Adrenal gland (tissue), 12 donors: ENCODE measurements around the gene ST7. TPM values are rescaled to one million over a fixed set of nuclear protein-coding genes. Genes with fewer than 3 reads are reported as not detected.

Experiments used
- DNase-seq, 7 donors: peaks; one replicate each; pipeline ENCODE4 v3.0.0-alpha.2; 2019 to 2020
- H3K27ac ChIP-seq, 5 donors: fragments of 200-600 bp; sonication (generic) in 4 of 5; 1 replicate in 3 of 5; 2 replicates in 2 of 5; pipeline versions ENCODE4 v1.5.1 to v1.8.0; 2016 to 2020; ENCODE audit warnings: mild to moderate bottlenecking in 1 of 5
- H3K27me3 ChIP-seq: fragments of 200-600 bp; 2 replicates; pipeline ENCODE4 v1.8.0; 2021
- H3K36me3 ChIP-seq, 2 donors: fragments of 200-600 bp; replicated peaks in 1 of 2; 1 replicate in 1 of 2; 2 replicates in 1 of 2; pipeline versions ENCODE4 v1.5.1 to v1.8.0; 2018 to 2022
- H3K4me1 ChIP-seq, 2 donors: fragments of 200-600 bp; replicated peaks in 1 of 2; 1 replicate in 1 of 2; 2 replicates in 1 of 2; pipeline versions ENCODE4 v1.5.1 to v1.8.0; 2018 to 2021
- H3K4me3 ChIP-seq, 4 donors: fragments of 200-600 bp; sonication (generic) in 3 of 4; one replicate each; pipeline ENCODE4 v1.5.1; 2016 to 2018
- H3K9me3 ChIP-seq, 3 donors: fragments of 200-600 bp; sonication (generic) in 1 of 3; replicated peaks in 1 of 3; 1 replicate in 2 of 3; 2 replicates in 1 of 3; pipeline versions ENCODE4 v1.5.1 to v1.8.0; 2016 to 2021
- POLR2A ChIP-seq, 2 donors: fragments of 450-650 bp; IDR thresholded peaks; one replicate each; pipeline ENCODE4 v1.6.1; 2017; ENCODE audit warnings: antibody characterized with exemption in 2 of 2, mild to moderate bottlenecking in 2 of 2, moderate library complexity in 1 of 2
- WGBS, 4 donors: extraction: QIAGEN DNeasy Blood & Tissue Kit in 2 of 4; methylation state at CpG; one replicate each; pipeline versions ENCODE4 v1.1.5 to v1.1.7; 2013 to 2017; 5-methylcytosine and 5-hydroxymethylcytosine counted together
- intact Hi-C, 2 donors: fragments of 100-400 bp; cut with DNase I; formaldehyde crosslinking; loops; one replicate each; pipeline versions ENCODE4 v1.14.1 to v1.15.0; 2022 to 2023
- polyA plus RNA-seq, 3 donors: library from polyadenylated mRNA; stranded (reverse); fragments of 200-250 nt in 2 of 3; fragments of 350-450 nt in 1 of 3; fragmentation: Illumina TruSeq in 1 of 3; extraction: RNeasy Lipid Tissue Mini Kit (QIAGEN cat#74804) in 1 of 3; gene quantifications; one replicate each; pipeline ENCODE4 v1.2.3, GENCODE V29; 2013 to 2014
- total RNA-seq, 9 donors: library from RNA; depleted of rRNA in 4 of 9; stranded (reverse); fragments of >200 nt in 4 of 9; fragments of 120-200 nt in 1 of 9; fragmentation: NEBNext Ultra II Directional in 1 of 9; extraction: Animal tissue kit (Norgen Biotek cat#: 25700) in 1 of 9; gene quantifications; one replicate each; pipeline versions ENCODE4 v1.1.0 to v1.2.4, GENCODE V29; 2013 to 2023
- TF ChIP-seq, protein P1 (sequence below), 6 experiments: fragments of 450-650 bp in 4 of 6; fragments of 200-600 bp in 2 of 6; sonication (generic) in 1 of 6; IDR thresholded peaks; 1 replicate in 5 of 6; 2 replicates in 1 of 6; pipeline versions ENCODE4 v1.5.1 to v1.8.0; 2016 to 2021; ENCODE audit warnings: antibody characterized with exemption in 6 of 6, mild to moderate bottlenecking in 2 of 6, moderate library complexity in 1 of 6
- donor health status: healthy with polysubstance abuse.
- donor health status: Bipolar disorder and iron deficiency.
- donor health status: DM: yes; HTN: yes; CAD: no.
- donor health status: DM: no; HTN: no; CAD: no.
- donor health status: DM: no; HTN: no; CAD: no.
- donor health status: DM: yes; HTN: yes; CAD: no.

The ST7 gene
- total and polyA plus RNA-seq, 12 donors, result 15.7 to 69.9 (median 33.1) TPM

DNA sequence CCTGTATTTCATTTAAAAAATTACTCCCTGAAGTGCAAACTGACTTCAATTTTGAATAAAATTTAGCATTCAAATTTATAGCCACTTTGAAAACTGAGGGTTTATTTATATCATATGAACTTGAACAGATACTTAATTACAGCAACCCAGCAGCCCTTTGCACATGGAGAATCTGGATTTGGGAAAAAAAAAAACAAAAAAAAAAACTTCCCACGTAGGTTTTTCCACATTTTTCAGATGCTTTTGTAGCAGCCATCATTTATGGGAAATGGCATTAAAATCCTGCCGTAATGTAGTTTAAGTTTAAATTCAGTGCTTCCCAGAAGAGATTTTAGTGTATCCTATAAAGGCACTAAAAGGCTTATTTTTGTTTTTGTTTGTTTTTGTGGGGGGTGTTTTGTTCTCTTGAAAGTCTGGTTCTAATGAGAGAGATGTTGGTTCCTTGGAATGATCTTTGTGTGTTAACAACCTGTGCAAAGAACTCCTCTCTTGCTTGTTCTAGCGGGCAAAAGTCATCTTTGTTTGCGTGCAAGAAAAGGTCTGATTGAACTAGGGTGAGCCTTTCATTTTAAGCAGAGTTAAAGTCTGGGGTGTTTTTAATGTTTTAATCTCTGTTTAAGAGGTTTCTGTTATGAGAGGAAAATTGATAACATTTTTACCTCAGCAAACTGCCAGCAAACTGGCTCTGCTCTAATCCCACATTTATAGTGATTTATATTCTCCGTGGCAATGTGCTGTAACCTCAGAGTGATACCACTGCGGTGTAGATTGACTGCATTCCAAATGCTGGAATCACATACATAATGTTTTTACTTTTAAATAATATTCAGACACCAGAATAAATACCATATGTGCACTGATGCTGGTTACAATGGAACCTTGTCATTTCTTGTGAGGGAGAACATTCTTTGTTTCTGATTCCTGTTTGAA is 264.1 kb downstream of the ST7 start:
- H3K4me1 ChIP-seq, result no peaks in the 10 kb centered on the region
- no peak for TF ChIP-seq POLR2A (IDR thresholded peaks at IDR 0.05)
- TF ChIP-seq, protein P1, sequence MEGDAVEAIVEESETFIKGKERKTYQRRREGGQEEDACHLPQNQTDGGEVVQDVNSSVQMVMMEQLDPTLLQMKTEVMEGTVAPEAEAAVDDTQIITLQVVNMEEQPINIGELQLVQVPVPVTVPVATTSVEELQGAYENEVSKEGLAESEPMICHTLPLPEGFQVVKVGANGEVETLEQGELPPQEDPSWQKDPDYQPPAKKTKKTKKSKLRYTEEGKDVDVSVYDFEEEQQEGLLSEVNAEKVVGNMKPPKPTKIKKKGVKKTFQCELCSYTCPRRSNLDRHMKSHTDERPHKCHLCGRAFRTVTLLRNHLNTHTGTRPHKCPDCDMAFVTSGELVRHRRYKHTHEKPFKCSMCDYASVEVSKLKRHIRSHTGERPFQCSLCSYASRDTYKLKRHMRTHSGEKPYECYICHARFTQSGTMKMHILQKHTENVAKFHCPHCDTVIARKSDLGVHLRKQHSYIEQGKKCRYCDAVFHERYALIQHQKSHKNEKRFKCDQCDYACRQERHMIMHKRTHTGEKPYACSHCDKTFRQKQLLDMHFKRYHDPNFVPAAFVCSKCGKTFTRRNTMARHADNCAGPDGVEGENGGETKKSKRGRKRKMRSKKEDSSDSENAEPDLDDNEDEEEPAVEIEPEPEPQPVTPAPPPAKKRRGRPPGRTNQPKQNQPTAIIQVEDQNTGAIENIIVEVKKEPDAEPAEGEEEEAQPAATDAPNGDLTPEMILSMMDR (IDR thresholded peaks at IDR 0.05), result no peak
- H3K27ac ChIP-seq, result no peak overlapping the region
- intact Hi-C loops, result no loop called here
- 84 to 89% (median 86%) methylated on average over 6 of the region's 6 CpGs for WGBS, 4 donors
- DNase-seq, result no peak
- H3K36me3 ChIP-seq, result no peaks in the 10 kb centered on the region
- no peaks in the 10 kb centered on the region for H3K9me3 ChIP-seq
- no peak overlapping the region for H3K4me3 ChIP-seq
- no peaks in the 10 kb centered on the region for H3K27me3 ChIP-seq

DNA sequence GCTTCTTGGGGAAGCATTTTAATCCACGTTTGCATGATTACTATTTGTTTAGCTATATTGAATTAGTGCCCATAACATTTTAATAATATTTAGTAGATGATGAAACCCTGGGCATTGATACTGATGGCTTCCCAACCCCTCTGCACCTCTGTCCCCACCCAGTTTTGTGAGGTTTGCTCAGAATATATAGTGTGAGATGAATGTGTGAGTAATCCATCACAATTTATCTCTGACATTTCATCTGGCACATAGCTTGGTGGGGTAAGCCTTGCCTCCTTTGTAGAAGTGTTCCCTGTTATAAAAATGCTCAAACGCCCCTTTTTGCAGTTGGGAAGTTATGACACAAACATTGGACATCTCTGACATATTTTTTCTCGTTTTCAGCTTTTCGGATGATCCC is 265.4 kb downstream of the ST7 start:
- Histone ChIP-seq H3K9me3 (no peaks in the 10 kb centered on the region), H3K27ac (no peak overlapping the region), H3K27me3 (no peaks in the 10 kb centered on the region), H3K36me3 (no peaks in the 10 kb centered on the region), H3K4me1 (no peaks in the 10 kb centered on the region), H3K4me3 (no peak overlapping the region)
- WGBS, 4 donors, result 79 to 88% (median 85%) methylated on average over 4 of the region's 4 CpGs
- intact Hi-C loops, result no loop called here
- no peak for DNase-seq
- TF ChIP-seq POLR2A (IDR thresholded peaks at IDR 0.05), result no peak
- TF ChIP-seq, protein P1 (IDR thresholded peaks at IDR 0.05), result no peak

DNA sequence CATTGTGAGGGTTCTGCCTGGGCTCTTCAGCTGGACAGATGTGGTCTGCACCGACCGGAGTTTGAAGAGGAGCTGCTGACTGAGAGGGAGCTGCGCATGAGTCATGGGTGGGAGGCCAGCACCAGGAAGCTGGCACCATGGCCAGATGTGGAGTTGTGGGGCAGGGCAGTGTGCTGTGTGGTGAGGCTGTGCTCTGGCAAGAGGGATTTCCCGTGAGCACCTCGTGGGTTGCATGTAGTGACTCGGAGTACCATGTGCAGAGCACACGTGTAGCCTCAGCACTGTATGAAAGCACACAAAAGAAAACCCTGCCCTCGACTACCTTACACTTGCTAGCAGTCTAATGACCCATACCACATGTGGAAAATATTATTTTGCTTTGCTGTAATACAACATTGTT is 266.2 kb downstream of the ST7 start:
- no peaks in the 10 kb centered on the region for H3K36me3 ChIP-seq
- WGBS, 4 donors, result 91 to 96% (median 95%) methylated on average over 7 to 8 of the region's 8 CpGs

DNA sequence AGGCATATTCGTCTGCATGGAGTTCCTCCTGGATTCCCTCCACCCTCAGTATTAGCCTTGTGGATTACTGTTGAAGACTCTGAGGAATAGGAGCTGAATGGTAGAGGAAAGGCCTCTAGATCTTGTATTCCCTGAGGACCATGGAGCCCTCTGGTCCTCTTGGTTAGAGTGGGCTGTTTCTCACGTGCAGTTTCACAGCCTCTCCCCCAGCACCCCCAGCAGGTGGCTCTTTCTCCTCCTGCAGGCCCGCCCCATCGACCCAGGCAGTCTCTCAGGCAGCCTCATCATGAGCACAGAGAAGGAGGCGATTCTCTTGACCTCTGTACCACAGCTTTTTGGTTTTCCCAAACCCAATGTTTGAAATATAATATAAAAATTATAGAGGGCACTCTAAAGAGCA is 267.5 kb downstream of the ST7 start:
- Histone ChIP-seq H3K36me3 (no peaks in the 10 kb centered on the region), H3K4me1 (no peaks in the 10 kb centered on the region), H3K27ac (no peak overlapping the region), H3K27me3 (no peaks in the 10 kb centered on the region), H3K4me3 (no peak overlapping the region), H3K9me3 (no peaks in the 10 kb centered on the region)
- intact Hi-C loops, result no loop called here
- TF ChIP-seq, protein P1 (IDR thresholded peaks at IDR 0.05), result no peak
- no peak for TF ChIP-seq POLR2A (IDR thresholded peaks at IDR 0.05)
- WGBS, 4 donors, result 75 to 84% (median 80%) methylated on average over 5 of the region's 5 CpGs
- no peak for DNase-seq

More for the DNA sequence above, 266.2 kb downstream of the ST7 start:
- H3K27ac ChIP-seq, result no peak overlapping the region
- no peaks in the 10 kb centered on the region for H3K9me3 ChIP-seq
- no peaks in the 10 kb centered on the region for H3K4me1 ChIP-seq
- DNase-seq, result no peak
- intact Hi-C loops, result no loop called here
- H3K27me3 ChIP-seq, result no peaks in the 10 kb centered on the region
- no peak for TF ChIP-seq POLR2A (IDR thresholded peaks at IDR 0.05)
- TF ChIP-seq, protein P1 (IDR thresholded peaks at IDR 0.05), result no peak
- H3K4me3 ChIP-seq, result no peak overlapping the region
